ENCODE data around the gene APOA5. TPM values are rescaled to one million over a fixed set of nuclear protein-coding genes. Genes with fewer than 3 reads are reported as not detected.

The APOA5 gene
- total RNA-seq, 3 donors from 2014 or later, result not detected

- intact Hi-C loops (cut with DNase I, micrococcal nuclease), result loop anchor here in 1 of 2 donors (10.0 kb wide), 1 partner anchor 314 kb away; no protein-coding TSS in a partner anchor
- peak; percentile 81 to 87 (median 85) for DNase-seq
- Histone ChIP-seq H3K4me3 (no peak overlapping the region), H3K4me1 (ENCODE audit: low read depth) (peaks cover 11% of the 10 kb centered on the region), H3K9me3 (no peaks in the 10 kb centered on the region), H3K36me3 (ENCODE audit: low read depth) (no peaks in the 10 kb centered on the region)
- peak; percentile 71 for ATAC-seq
- TF ChIP-seq CTCF (IDR thresholded peaks at IDR 0.05), result peak; percentile 89
Observed at GRCh38 chr11:116791002-116791812, 472 bp downstream of the APOA5 start.

DNA sequence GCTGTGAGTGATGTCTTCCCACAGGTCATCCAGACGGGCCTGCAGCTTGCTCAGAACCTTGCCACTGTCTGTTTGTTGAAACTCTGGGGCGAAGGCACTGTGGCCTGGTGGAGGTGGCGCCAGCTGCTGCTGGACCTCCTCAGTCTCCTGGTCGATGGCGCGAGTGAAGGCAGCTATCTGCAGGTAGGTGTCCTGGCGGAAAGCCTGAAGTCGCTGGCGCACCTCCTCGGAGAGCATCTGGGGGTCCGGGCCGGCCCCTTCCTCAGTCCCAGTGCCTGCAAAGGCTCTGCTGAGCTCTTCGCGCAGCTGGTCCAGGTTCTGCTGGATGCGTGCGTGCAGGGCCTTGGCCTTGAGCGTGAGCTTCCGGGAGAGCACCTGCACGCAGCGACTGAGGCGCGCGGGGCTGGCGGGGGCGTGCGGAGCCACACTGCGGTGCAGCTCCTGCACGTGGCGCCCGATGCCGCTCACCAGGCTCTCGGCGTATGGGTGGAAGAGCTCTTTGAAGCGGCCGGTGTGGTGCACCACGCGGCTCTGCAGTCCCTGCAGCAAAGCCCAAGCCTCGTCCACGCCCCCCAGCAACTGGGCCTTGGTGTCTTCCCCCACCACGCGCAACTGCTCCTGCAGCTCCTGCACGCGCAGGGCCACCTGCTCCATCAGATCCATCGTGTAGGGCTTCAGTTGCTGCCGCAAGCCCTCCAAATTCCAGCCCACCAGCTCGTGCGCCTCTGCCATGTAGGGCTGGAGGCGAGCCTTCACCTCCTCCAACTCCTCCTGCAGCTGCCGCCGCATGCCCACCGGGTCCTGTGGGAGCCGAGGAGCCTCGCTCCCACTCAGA is 1.3 kb downstream of the APOA5 start:
- no peak for TF ChIP-seq CTCF (IDR thresholded peaks at IDR 0.05)
- no peak overlapping the region for H3K4me3 ChIP-seq
- intact Hi-C loops (cut with DNase I, micrococcal nuclease), result loop anchor here in 1 of 2 donors (10.0 kb wide), 1 partner anchor 314 kb away; no protein-coding TSS in a partner anchor
- H3K36me3 ChIP-seq (ENCODE audit: low read depth), result no peaks in the 10 kb centered on the region
- peaks cover 11% of the 10 kb centered on the region for H3K4me1 ChIP-seq (ENCODE audit: low read depth)
- DNase-seq, result peak in 1 of 3 donors; percentile 54
- no peak for ATAC-seq
- H3K9me3 ChIP-seq, result no peaks in the 10 kb centered on the region

GRCh38 chr11:116788975-116789374 is 2.7 kb downstream of the APOA5 start:
- TF ChIP-seq CTCF (IDR thresholded peaks at IDR 0.05), result no peak
- no peak overlapping the region for H3K4me3 ChIP-seq
- no peak for DNase-seq
- H3K36me3 ChIP-seq (ENCODE audit: low read depth), result no peaks in the 10 kb centered on the region
- intact Hi-C loops (cut with DNase I, micrococcal nuclease), result no loop called here
- H3K9me3 ChIP-seq, result no peaks in the 10 kb centered on the region
- H3K4me1 ChIP-seq (ENCODE audit: low read depth), result peaks cover 11% of the 10 kb centered on the region
- no peak for ATAC-seq

GRCh38 chr11:116788534-116788933 is 3.1 kb downstream of the APOA5 start:
- H3K4me3 ChIP-seq, result peak overlapping the region; percentile 94
- DNase-seq (no peak), ATAC-seq (no peak)
- no peaks in the 10 kb centered on the region for H3K36me3 ChIP-seq (ENCODE audit: low read depth)
- H3K4me1 ChIP-seq (ENCODE audit: low read depth), result peaks cover 11% of the 10 kb centered on the region
- no peak for TF ChIP-seq CTCF (IDR thresholded peaks at IDR 0.05)
- no peaks in the 10 kb centered on the region for H3K9me3 ChIP-seq
- intact Hi-C loops (cut with DNase I, micrococcal nuclease), result no loop called here

DNA sequence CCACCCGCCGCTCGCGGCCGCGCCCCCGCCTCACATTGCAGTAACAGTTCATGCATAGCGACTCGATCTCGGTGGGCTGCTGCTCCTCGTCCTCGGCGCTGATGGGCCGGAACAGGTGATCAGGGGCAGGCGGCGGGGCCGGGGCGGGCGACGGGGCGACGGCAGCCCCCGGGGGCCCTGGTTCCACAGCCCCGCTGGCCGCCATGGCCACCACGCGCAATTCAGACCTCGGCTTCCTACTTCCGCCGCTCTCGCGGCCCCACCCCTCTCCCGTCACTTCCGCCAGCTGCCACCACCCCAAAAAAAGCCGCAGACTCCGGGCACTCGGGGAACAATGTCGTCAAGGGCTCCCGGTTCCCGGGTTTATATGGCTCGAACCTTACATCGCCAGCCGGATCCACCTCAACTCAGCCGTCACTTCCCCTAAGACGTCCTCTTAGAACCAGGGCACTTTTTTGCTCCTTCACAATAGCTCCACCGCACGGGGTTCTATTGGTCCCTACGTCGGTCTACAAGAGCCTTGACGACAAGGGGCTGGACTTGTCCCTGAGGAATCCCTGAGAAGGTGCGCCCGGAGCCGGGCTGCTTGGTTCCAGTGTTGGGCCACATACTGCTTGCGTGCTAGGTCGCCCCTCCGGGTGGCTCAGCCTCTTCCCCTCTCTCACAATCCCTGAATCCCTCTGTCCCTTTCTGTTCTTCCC is 3.7 kb downstream of the APOA5 start, which contains the start of gene ZPR1:
ZPR1 (minus strand) TSS at position 238 of the 701 bp plus-strand sequence; CDS start at position 205, 33 bp downstream.
- Histone ChIP-seq H3K4me1 (ENCODE audit: low read depth) (peaks cover 11% of the 10 kb centered on the region), H3K9me3 (no peaks in the 10 kb centered on the region), H3K36me3 (ENCODE audit: low read depth) (no peaks in the 10 kb centered on the region), H3K4me3 (peak within 1 kb of the TSS; percentile 94)
- peak; percentile 93 for ATAC-seq
- intact Hi-C loops (cut with DNase I, micrococcal nuclease), result no loop called here
- TF ChIP-seq CTCF (IDR thresholded peaks at IDR 0.05), result no peak
- peak; percentile 91 to 93 (median 91) for DNase-seq
